SU-DHL-6 (cell line): ENCODE results near the gene CNTN6.

ENCODE experiments used
- EZH2phosphoT487 ChIP-seq: fragments of 200-600 bp; sonication (generic), shearing (Covaris generic); conservative IDR thresholded peaks from 2 replicates; pipeline ENCODE4 v1.6.1; 2018; ENCODE audit warnings: mild to moderate bottlenecking, antibody characterized with exemption, low read length, moderate library complexity, mixed read lengths
- TF ChIP-seq, protein P1 (sequence below): fragments of 200-600 bp; sonication (generic); IDR thresholded peaks from one replicate; pipeline ENCODE4 v1.5.1; 2017; ENCODE audit warnings: antibody characterized with exemption, mild to moderate bottlenecking, low read length, moderate library complexity; ENCODE audit not compliant: insufficient read depth, poor library complexity, severe bottlenecking

DNA sequence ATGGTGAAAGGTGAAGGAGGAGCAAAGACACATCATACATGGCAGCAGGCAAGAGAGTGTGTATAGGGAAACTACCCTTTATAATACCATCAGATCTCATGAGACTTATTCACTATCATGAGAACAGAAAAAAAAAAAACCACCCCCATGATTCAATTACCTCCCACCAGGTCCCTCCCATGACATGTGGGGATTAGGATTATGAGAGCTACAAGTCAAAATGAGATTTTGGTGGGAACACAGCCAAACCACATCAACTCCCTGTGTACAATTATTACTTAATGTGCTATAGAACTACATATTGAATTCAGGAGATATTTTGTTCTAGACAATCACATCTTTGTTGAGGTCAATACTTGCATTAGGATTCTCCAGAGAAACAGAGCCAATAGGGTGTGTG lies 313.4 kb downstream of the CNTN6 start:
- TF ChIP-seq, protein P1, sequence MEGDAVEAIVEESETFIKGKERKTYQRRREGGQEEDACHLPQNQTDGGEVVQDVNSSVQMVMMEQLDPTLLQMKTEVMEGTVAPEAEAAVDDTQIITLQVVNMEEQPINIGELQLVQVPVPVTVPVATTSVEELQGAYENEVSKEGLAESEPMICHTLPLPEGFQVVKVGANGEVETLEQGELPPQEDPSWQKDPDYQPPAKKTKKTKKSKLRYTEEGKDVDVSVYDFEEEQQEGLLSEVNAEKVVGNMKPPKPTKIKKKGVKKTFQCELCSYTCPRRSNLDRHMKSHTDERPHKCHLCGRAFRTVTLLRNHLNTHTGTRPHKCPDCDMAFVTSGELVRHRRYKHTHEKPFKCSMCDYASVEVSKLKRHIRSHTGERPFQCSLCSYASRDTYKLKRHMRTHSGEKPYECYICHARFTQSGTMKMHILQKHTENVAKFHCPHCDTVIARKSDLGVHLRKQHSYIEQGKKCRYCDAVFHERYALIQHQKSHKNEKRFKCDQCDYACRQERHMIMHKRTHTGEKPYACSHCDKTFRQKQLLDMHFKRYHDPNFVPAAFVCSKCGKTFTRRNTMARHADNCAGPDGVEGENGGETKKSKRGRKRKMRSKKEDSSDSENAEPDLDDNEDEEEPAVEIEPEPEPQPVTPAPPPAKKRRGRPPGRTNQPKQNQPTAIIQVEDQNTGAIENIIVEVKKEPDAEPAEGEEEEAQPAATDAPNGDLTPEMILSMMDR, result no peak
- TF ChIP-seq EZH2phosphoT487, result no peak
